ENCODE results near the gene TMEM185B.
"Not testable (repeated sequence)": the region's sequence is repeated elsewhere in the genome, so short reads cannot be mapped to it uniquely, and the experiment has no call there.

Gene TMEM185B

DNA sequence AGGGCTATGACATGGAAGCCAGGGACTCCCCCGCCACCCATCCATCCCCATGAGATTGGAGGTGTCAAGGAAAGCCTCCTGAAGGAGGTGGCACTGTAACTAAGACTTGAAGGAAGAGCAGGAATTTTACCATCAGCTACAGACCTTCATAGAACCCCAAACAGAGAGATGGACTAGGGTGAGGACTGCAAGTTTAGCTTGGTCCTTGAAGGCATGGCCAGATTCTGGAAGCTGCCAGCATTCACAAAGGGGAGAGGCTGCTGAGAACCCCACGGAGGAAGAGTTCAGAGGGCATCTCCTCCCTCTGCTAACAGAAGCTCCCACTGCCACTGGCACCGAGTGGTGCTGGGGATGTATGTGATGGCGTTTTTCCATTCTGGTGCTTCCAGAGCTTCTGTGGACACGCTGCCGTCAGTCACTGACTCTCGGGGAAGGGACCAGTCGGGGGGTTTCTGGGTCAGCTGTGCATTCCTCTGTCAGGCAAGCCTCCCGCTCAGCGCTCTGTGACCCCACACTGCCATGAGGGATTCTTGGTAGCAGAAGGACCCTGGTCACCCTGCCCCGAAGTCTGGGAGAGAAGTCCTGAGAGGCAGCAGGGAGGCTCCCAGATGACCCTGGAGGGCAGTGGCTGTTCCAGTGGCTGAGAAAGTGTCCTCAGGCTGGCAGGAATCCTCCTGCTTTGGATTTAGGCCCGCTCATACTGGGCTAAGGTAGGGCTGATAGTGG, 18.1 kb downstream of the TMEM185B start:
- no peak for DNase-seq

DNA sequence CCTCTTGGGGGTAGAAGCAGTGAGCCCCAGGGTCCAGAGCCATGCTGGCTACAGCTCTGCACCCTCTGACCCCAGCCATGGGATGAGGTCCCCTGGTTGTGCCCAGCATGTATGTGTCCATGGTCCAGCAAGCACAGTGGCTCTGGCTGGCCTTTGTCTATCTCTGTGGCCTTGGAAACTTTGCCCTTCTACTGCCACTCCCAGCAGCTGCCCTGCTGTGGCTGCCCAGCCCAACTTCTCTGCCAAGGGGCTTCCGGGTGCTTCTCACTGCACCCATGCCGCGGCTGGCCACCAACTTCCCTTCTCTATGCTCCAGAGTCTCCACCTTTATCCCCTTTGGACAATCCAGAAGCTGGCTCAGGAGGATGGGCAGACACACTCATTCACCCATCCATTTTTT, 18.8 kb downstream of the TMEM185B start:
- DNase-seq, result no peak

DNA sequence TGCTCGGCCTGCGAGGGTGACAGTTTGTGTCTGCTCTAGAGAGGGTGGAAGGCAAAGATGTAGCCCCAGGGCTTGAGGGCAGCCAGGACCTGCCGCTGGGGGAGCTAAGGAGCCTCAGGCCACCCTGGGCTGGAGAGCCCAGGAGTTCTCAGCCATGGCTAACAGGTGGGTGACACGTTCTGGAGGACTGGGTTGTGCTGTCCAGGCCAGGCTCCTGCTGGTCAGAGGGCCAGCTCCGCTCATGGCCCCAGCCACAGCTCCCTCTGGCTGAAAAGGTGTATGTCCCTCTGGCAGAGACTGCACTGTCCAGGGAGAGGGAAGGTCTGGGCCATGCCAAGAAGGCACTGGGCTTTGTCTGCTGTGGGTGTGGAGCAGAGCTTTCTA, 19.2 kb downstream of the TMEM185B start:
- DNase-seq, result no peak

DNA sequence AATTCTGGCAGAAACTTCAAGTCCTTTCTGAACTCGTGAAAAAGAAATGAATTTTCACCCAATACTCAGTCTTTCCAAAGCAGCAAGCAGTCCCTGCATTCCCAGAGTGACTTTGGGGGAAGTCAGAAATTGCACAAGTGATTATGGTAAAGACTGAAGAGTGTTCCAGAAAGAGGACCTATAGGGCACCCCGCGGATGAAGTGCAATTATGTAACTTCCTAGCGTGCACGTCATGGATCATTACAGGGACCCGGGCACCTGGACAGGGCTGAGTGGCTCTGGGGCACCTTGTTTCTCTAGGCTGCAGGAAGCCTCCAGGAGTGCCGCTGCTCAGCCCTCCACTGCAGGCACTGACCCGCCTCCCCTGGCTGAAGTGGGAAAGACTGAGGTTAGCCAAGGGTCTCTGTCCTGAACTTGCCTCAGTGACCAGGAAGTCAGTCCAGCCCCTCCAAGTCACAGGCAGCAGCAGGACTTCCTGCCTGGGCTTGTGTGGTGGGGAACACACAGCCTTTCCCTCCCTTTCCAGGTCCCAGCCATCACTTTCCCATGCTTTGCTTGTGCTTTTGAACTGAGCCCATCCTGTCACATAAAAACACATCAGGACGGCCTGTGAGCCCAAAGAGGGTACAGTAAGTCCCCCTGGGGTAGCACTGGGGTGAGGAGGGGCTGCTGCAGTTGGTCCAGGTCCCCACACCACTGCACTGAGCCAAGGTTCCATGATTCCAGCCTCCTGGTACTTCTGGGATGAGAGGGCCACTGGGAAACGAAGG, 19.8 kb downstream of the TMEM185B start:
- DNase-seq, result peak; percentile 14

DNA sequence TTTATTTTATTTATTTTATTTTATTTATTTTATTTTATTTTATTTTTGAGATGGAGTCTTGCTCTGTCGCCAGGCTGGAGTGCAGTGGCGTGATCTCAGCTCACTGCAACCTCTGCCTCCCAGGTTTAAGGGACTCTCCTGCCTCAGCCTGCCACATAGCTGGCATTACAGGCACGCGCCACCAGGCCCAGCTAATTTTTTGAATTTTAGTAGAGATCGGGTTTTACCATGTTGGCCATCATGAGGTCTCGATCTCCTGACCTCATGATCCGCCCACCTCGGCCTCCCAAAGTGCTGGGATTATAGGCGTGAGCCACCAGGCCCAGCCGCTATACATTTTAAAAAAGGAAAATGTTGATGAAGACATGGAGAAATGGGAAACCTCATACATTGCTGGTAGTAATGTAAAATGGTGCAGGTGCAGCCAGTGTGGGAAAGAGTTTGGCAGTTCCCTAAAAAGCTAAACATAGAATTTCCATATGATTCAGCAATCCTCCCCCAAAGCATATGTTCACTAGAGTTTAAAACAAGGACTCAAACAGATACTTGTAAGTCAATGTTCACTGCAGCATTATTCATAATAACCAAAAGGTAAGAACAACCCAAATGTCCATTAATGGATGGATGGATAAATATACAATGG, 23.3 kb downstream of the TMEM185B start:
- DNase-seq, result not testable (repeated sequence)

DNA sequence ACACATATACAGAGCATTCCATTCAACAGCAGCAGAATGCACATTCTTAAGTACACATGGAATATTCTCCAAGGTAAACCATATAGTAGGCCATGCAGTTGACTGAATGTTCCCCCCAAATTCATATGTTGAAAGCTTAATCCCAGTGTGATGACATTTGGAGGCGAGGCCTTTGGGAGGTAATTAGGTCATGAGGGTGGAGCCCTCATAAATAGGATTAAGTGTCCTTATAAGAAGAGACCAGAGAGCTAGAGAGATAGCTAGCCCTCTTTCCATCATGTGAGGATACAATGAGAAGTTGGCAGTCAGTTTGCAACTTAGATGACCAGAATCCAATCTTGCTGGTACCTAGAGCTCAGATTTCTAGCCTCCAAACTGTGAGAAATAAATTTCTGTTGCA, 27.6 kb downstream of the TMEM185B start:
- no peak for DNase-seq

DNA sequence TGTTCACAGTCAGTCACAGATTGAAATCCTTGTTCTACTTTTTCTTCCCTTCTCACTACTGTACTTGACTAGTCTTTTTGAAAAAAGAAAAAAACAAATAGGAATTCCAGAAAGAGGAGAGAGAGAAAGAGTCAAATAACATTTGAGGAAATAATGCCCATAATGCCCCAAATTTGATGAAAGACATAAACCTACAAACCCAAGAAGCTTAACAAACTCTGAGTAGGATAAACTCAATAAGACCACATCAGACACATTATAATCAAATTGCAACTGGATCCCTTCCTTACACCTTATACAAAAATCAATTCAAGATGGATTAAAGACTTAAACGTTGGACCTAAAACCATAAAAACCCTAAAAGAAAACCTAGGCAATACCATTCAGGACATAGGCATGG, 30.9 kb downstream of the TMEM185B start:
- DNase-seq, result no peak

DNA sequence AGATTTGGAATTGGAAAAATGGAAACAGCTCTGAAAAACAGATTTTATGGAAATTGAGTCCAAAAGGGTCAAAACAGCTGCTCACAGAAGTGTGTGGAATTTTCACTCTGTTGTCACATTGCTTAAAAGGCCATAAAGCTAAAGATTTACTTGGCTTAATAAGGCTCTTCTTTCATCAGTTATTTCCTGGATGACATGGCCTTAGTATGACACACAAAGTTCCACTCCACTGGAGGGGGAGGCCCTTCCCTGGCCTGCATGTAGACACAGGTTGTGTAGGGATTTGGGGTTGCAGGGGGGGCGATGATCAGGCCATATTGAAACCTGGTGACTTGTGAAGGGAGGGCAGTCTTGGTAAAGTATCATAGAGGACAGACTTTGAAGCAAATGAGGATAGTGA, 34.0 kb downstream of the TMEM185B start:
- no peak for DNase-seq

DNA sequence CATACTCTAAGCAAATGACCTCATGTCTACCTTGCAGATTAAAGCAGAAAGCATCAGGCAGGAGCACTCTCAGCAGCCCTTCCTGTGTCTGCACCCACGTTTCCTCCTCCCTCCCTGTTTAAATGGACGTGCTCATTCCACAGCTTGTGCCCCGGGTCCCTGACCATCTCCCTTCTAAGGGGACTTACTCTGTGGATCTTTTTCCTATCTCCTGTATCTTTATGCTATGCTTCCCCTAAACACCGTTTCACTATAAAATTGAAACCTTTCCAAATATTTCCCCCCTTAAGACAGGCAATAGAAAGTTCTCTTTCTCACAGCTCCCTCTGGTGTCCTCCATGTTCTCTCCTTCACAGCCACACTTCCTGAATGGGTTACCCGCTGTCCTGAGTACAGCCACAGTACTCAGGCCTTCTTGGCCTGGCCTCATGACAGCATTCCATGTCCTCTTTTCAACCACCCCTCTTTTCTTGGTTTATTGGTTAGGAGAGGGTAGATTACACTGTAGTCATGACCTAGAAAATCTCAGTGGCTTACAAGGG, 41.1 kb downstream of the TMEM185B start:
- DNase-seq, result no peak

DNA sequence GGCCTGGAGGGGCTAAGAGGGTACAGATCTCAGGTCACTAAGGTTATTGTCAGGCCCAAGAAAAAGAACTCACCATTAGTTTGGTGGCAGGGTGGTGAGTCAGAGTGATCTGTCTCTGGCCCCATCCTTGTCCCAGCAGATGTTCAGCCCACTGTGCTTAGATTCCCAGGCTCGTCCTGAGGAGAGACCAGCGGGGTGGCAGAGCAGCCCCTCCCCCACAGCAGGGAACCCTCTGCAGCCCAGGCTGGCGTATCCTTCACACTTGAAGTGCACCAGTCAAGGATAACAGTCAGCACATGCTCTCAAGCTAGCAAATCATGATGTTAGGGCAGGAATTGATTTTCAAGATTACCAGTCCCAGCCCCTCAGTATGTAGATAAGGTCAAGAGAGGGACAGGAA, 43.1 kb downstream of the TMEM185B start:
- DNase-seq, result no peak

DNA sequence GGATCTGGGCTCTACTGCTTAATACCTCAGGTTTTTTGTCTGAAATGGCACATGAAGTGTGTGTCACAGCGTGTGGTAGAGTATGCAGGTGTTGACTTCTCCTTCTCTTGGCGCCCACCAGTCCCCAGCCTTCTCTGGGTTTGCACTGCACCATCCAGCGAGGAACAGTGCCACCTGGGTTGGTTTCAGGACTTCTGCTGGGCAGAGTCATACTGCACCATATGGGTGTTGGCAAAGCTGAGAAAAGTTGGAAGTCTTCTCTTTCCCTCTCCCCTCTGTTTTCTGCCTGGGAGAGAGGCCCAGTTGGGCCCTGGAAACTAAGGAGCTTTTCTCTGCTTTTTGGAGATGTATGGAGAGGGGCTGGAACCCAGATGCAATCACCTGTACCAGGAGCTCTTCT, 43.8 kb downstream of the TMEM185B start:
- no peak for DNase-seq

DNA sequence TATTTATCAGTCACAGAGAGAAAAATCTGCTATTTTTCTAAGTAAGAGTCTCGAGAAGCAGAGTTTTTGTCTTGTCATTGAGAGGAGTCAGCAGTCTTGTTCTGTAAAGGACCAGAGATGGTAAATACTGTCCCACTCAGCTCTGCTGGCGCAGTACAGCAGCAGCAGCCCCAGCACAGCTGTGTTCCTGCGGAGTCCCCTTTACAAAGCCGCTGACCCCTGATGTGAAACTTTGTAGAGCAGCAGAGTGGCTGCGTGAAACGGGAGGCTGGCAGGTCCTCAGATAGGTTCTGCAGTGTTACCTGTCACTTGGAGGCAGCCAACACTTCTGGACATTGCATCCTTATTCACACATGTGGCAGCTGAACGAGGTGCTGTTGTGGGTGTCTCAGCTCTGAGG, 45.2 kb downstream of the TMEM185B start:
- no peak for DNase-seq

DNA sequence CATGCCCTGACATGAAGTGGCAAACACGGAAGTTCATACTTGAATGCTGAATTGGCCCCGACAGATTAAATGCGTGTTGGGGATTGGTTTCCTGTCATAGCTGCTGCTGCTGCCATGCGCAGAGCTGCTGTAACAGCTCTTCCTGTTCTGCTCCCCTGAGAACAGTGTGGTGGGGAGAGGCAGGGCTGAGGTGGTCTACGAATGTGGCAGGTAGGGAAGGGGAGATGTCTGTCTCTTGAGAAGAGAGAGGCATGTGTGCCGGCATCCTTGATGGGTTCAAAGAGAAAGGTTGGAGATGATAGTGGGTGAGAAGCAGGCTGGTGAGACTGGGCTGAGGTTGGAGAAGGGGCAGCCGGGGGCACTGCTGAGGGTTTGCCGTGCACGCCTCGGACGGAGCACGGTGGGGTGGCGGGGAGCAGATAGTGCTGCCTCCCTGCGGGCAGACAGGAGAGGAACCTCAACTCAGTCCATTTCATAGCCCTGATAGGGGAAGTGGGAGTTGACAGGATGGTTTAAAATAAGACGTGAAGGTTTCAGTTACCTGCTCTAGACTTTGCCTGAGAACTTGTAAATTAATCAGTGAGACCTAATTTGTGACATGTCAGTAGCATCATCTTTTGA, 46.1 kb downstream of the TMEM185B start:
- DNase-seq, result no peak

DNA sequence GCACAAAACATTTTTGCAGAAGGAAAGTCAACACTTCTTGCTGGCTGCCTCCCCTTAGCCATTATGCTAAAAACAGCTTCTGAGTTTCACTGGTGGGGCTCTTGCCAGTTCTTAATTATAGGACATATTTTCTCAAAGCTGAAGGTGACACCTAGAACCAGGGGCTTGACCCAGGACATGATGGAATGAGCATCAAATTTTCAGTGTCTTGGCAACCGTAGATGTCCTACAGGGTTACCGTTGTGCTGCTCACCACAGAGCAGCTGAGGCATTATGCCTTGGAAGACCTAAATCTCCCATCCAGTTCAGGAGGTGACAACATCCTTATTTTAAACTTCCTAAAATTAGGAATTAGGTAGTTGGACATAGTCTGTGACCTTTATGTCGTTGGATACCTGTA, 46.7 kb downstream of the TMEM185B start:
- DNase-seq, result no peak

DNA sequence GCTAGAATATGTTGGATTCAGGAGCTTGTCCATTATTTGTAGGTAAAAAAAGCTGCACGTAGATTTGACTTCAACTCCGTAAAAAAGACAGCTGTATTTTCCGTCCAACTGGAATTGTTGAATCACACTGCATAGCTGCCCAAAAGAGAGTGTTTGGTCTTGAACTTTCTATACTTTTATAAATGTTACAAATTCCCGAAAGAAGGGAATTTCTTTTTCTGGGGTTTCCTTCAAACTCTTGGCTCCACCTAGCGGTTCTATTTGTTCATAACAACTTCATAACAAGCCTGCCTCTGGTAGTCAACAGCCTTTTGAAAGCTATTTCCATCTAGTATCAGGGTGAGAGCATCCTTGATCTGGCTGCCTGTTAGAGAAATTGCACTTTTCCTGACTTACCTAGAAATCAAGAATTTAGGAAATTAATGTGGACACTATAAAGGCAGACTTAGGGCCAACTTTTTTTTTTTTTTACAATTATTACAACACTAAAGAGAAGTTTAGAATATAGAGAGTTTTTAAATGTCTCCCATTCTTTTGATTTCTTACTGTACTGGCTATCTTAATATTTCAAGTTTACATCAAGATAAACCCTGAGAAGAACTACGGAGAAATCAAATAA, 48.1 kb downstream of the TMEM185B start:
- DNase-seq, result peak; percentile 56
